OCI-LY7 (cell line): ENCODE data around the gene CDK12. TPM values are rescaled to one million over a fixed set of nuclear protein-coding genes. Genes with fewer than 3 reads are reported as not detected.
"Not testable (repeated sequence)": the region's sequence is repeated elsewhere in the genome, so short reads cannot be mapped to it uniquely, and the experiment has no call there.

Experiments
- BruUV-seq: library from RNA; stranded (reverse); fragments of 400-500 nt; replicated peaks from 2 replicates; lab custom pipeline; 2021; lab: Mats Ljungman, UMichigan
- CTCF ChIA-PET: fragments of 300-600 bp; sonication (Branson Sonifier 250); formaldehyde crosslinking; loops from one replicate; lab custom pipeline; 2022; ENCODE audit warnings: antibody characterized with exemption; ENCODE audit not compliant: unreplicated experiment; lab: Charles Lee
- POLR2A ChIA-PET: fragments of 300-600 bp; sonication (Branson Sonifier 250); formaldehyde crosslinking; loops from one replicate; lab custom pipeline; 2022; ENCODE audit warnings: antibody characterized with exemption; lab: Charles Lee
- DNase-seq: peaks from one replicate; pipeline ENCODE4 v3.0.0-alpha.2; 2015; ENCODE audit warnings: low spot score
- H2AFZ ChIP-seq: fragments of 200-600 bp; sonication (generic), shearing (Covaris generic); 2 replicates; pipeline ENCODE4 v1.6.1; 2014; ENCODE audit warnings: mild to moderate bottlenecking, antibody characterized with exemption, low read length, moderate library complexity
- H3K27ac ChIP-seq: fragments of 200-600 bp; sonication (generic); 2 replicates; pipeline ENCODE4 v1.5.1; 2014; ENCODE audit warnings: mixed run types, low read depth, mild to moderate bottlenecking, moderate library complexity, low read length, inconsistent platforms; ENCODE audit not compliant: poor library complexity, severe bottlenecking
- H3K36me3 ChIP-seq: fragments of 200-600 bp; sonication (generic); 2 replicates; pipeline ENCODE4 v1.6.1; 2014; ENCODE audit warnings: mild to moderate bottlenecking, antibody characterized with exemption, low read length, moderate library complexity, mixed read lengths; ENCODE audit not compliant: insufficient read depth
- H3K4me1 ChIP-seq: fragments of 200-600 bp; sonication (generic); 2 replicates; pipeline ENCODE4 v1.5.1; 2014; ENCODE audit warnings: mild to moderate bottlenecking, low read length; ENCODE audit not compliant: insufficient read depth, poor library complexity, severe bottlenecking
- H3K4me2 ChIP-seq: fragments of 200-600 bp; sonication (generic); 2 replicates; pipeline ENCODE4 v1.6.1; 2014; ENCODE audit warnings: mild to moderate bottlenecking, low read length
- H3K4me3 ChIP-seq: fragments of 200-600 bp; sonication (generic); 2 replicates; pipeline ENCODE4 v1.5.1; 2014; ENCODE audit warnings: mild to moderate bottlenecking, low read depth, low read length; ENCODE audit not compliant: poor library complexity, severe bottlenecking
- H3K79me2 ChIP-seq: fragments of 200-600 bp; sonication (generic); 2 replicates; pipeline ENCODE4 v1.6.1; 2016; ENCODE audit warnings: low read depth, mild to moderate bottlenecking, low read length, moderate library complexity, mixed read lengths; ENCODE audit not compliant: insufficient read depth
- H3K9me2 ChIP-seq: fragments of 200-600 bp; sonication (generic); 2 replicates; pipeline ENCODE4 v1.6.1; 2016; ENCODE audit warnings: mild to moderate bottlenecking, low read length, mixed read lengths; ENCODE audit not compliant: insufficient read depth
- H3K9me3 ChIP-seq: fragments of 200-600 bp; sonication (generic); 2 replicates; pipeline ENCODE4 v1.6.1; 2014; ENCODE audit warnings: mild to moderate bottlenecking, mixed run types, low read length, mixed read lengths
- H4K20me1 ChIP-seq: fragments of 200-600 bp; sonication (generic); 2 replicates; pipeline ENCODE4 v1.6.1; 2014; ENCODE audit warnings: mild to moderate bottlenecking, antibody characterized with exemption, low read length, moderate library complexity, mixed read lengths; ENCODE audit not compliant: insufficient read depth
- CTCF ChIP-seq: fragments of 200-600 bp; sonication (generic); conservative IDR thresholded peaks from 2 replicates; pipeline ENCODE4 v1.5.1; 2014; ENCODE audit warnings: mild to moderate bottlenecking, antibody characterized with exemption, low read length, moderate library complexity, mixed read lengths
- EZH2phosphoT487 ChIP-seq: fragments of 200-600 bp; sonication (generic); IDR thresholded peaks from 2 replicates; pipeline ENCODE4 v1.6.1; 2018; ENCODE audit warnings: low read depth, borderline replicate concordance, mild to moderate bottlenecking, mixed run types, antibody characterized with exemption, low read length, moderate library complexity, mixed read lengths
- intact Hi-C: fragments of 100-400 bp; cut with micrococcal nuclease; formaldehyde crosslinking; loops from one replicate; pipeline ENCODE4 v1.10.0; 2022; ENCODE audit not compliant: unreplicated experiment
- total RNA-seq, 2 experiments: library from RNA; depleted of rRNA in 1 of 2; stranded (reverse); fragments of >200 nt in 1 of 2; shearing (Covaris generic) in 1 of 2; gene quantifications; 2 replicates each; pipeline ENCODE4 v1.2.3, GENCODE V29; 2014 to 2022

The CDK12 gene
- total RNA-seq, 2 experiments from 2014 or later, result 72.0 to 89.5 TPM

GRCh38 chr17:39461926-39462569 lies 762 bp downstream of the CDK12 start:
- DNase-seq, result peak; percentile 25
- intact Hi-C loops, result loop anchor here (1.0 kb wide), 1 partner anchor 11 kb away; the partner anchor contains the start of gene MED1
- H3K4me2 ChIP-seq, result peak overlapping the region; percentile 80
- H4K20me1 ChIP-seq, result peaks cover 29% of the 10 kb centered on the region
- peaks cover 35% of the 10 kb centered on the region for H3K36me3 ChIP-seq
- no TSS peak for BruUV-seq
- H3K4me3 ChIP-seq, result peak overlapping the region; percentile 94
- no peaks in the 10 kb centered on the region for H3K9me3 ChIP-seq
- H2AFZ ChIP-seq, result no peak overlapping the region
- peaks cover 55% of the 10 kb centered on the region for H3K79me2 ChIP-seq
- H3K27ac ChIP-seq, result peak overlapping the region; percentile 84
- ChIA-PET POLR2A (interaction anchor here (0.6 to 4.4 kb wide), 4 partner anchors 11 to 433 kb away, joined by 3 to 67 read pairs (median 5); partner anchors contain the start of gene MED1), CTCF (no interaction called here)
- TF ChIP-seq EZH2phosphoT487, result no peak
- TF ChIP-seq CTCF, result no peak
- H3K4me1 ChIP-seq, result peaks cover 21% of the 10 kb centered on the region
- no peaks in the 10 kb centered on the region for H3K9me2 ChIP-seq

DNA sequence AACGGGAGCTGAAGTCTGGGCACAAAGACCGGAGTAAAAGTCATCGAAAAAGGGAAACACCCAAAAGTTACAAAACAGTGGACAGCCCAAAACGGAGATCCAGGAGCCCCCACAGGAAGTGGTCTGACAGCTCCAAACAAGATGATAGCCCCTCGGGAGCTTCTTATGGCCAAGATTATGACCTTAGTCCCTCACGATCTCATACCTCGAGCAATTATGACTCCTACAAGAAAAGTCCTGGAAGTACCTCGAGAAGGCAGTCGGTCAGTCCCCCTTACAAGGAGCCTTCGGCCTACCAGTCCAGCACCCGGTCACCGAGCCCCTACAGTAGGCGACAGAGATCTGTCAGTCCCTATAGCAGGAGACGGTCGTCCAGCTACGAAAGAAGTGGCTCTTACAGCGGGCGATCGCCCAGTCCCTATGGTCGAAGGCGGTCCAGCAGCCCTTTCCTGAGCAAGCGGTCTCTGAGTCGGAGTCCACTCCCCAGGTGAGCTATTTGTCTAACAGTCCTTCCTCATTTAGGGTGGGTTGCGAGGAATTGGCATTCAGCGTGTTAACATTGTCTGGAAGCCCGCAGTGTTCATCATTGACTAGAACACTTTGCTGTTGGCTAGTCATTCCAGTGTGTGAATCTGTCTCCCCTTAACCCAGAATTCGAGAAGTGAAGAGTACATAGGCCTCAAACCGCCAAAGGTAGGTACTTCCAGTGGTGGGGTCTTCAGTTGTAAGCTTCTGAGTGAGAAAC lies 1.5 kb downstream of the CDK12 start:
- Histone ChIP-seq H2AFZ (no peak overlapping the region), H3K4me3 (peak overlapping the region; percentile 94), H4K20me1 (peaks cover 29% of the 10 kb centered on the region), H3K4me2 (peak overlapping the region; percentile 80), H3K79me2 (peaks cover 63% of the 10 kb centered on the region), H3K36me3 (peaks cover 42% of the 10 kb centered on the region), H3K9me2 (no peaks in the 10 kb centered on the region), H3K27ac (no peak overlapping the region), H3K9me3 (no peaks in the 10 kb centered on the region), H3K4me1 (peaks cover 21% of the 10 kb centered on the region)
- CTCF ChIA-PET, result no interaction called here
- POLR2A ChIA-PET, result interaction anchor here (0.9 to 4.4 kb wide), 2 partner anchors 12 to 21 kb away, joined by 3 to 67 read pairs; partner anchors contain the start of gene MED1
- DNase-seq, result peak; percentile 50
- TSS peak; percentile 83 for BruUV-seq
- intact Hi-C loops, result no loop called here
- TF ChIP-seq EZH2phosphoT487 (no peak), CTCF (no peak)

GRCh38 chr17:39464639-39465181 lies 3.4 kb downstream of the CDK12 start:
- H2AFZ ChIP-seq, H3K9me3 ChIP-seq, H3K27ac ChIP-seq, CTCF ChIA-PET, DNase-seq, H3K9me2 ChIP-seq, BruUV-seq, intact Hi-C loops: not testable (repeated sequence)
- H3K36me3 ChIP-seq, result peaks cover 57% of the 10 kb centered on the region
- peaks cover 21% of the 10 kb centered on the region for H3K4me1 ChIP-seq
- H3K4me2 ChIP-seq, result peak overlapping the region; percentile 80
- peaks cover 29% of the 10 kb centered on the region for H4K20me1 ChIP-seq
- H3K4me3 ChIP-seq, result peak overlapping the region; percentile 94
- peaks cover 82% of the 10 kb centered on the region for H3K79me2 ChIP-seq
- POLR2A ChIA-PET, result interaction anchor here (0.6 to 1.0 kb wide), 3 partner anchors 14 to 684 kb away, joined by 3 to 5 read pairs (median 4); partner anchors contain the start of gene MED1

DNA sequence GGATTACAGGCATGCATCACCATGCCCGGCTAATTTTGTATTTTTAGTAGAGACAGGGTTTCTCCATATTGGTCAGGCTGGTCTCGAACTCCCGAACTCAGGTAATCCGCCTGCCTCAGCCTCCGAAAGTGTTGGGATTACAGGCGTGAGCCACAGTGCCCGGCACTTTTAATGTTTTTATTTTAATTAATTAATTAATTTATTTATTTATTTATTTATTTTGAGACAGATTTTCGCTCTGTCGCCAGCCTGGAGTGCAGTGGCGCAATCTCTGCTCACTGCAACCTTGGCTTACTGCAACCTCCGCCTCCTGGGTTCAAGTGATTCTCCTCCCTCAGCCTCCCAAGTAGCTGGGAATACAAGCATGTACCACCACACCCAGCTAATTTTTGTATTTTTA lies 7.3 kb downstream of the CDK12 start:
- not testable (repeated sequence) for H3K4me2 ChIP-seq, BruUV-seq
- POLR2A ChIA-PET, result interaction anchor here (0.6 kb wide), 1 partner anchor 22 kb away, joined by 3 read pairs; no protein-coding TSS in a partner anchor

More for the DNA sequence above, 7.3 kb downstream of the CDK12 start:
- DNase-seq, H3K4me3 ChIP-seq, H3K9me3 ChIP-seq, intact Hi-C loops, H3K27ac ChIP-seq, H3K9me2 ChIP-seq, H2AFZ ChIP-seq, CTCF ChIA-PET: not testable (repeated sequence)
- H3K4me1 ChIP-seq, result peaks cover 15% of the 10 kb centered on the region
- H3K36me3 ChIP-seq, result peaks cover 85% of the 10 kb centered on the region
- H3K79me2 ChIP-seq, result peaks cover 95% of the 10 kb centered on the region
- peaks cover 20% of the 10 kb centered on the region for H4K20me1 ChIP-seq
